ENCODE data around the gene CDHR4. TPM values are rescaled to one million over a fixed set of nuclear protein-coding genes. Genes with fewer than 3 reads are reported as not detected.

The CDHR4 gene
- total and polyA plus RNA-seq, 2 of the 8 experiments (the other 6 are each of a cell fraction or from before 2014, with no cell fraction given) = 0.50 to 0.60 TPM

GRCh38 chr3:49756036-49756435 lies 43.6 kb downstream of the CDHR4 start:
- Histone ChIP-seq H3K18ac (ENCODE audit: extremely low read depth, low read length) (no peak overlapping the region), H2BK12ac (ENCODE audit: low read depth, low read length) (no peak overlapping the region), H4K91ac (replicated peaks; ENCODE audit: insufficient read length, low read length) (no peak overlapping the region), H2BK120ac (replicated peaks; ENCODE audit: low read depth, low read length) (no peak overlapping the region), H3K56ac (replicated peaks; ENCODE audit: insufficient read length, low read depth, low read length) (no peak overlapping the region), H3K23me2 (ENCODE audit: low read depth, low read length) (no peaks in the 10 kb centered on the region), H3K27ac (ENCODE audit: low read depth, low read length) (no peak overlapping the region), H2AK5ac (ENCODE audit: low read depth, low read length) (no peak overlapping the region), H2BK15ac (ENCODE audit: low read length) (no peak overlapping the region), H3K79me1 (ENCODE audit: low read depth, low read length) (peaks cover 2% of the 10 kb centered on the region; the same call in 1 of the 2 replicates), H3K4ac (replicated peaks; ENCODE audit: insufficient read length, low read depth, low read length) (no peak overlapping the region), H4K5ac (ENCODE audit: insufficient read length, low read depth, low read length) (no peak overlapping the region), H3K9ac (replicated peaks in 1 of 4; ENCODE audit: extremely low read depth in 1 of 4, low read depth in 3 of 4, low read length in 3 of 4) (no peak overlapping the region), H3K36me3 (ENCODE audit: control insufficient read depth in 2 of 4, insufficient read depth in 4 of 4, low read length in 3 of 4) (no peaks in the 10 kb centered on the region), H3K4me2 (ENCODE audit: insufficient read depth in 1 of 2, low read depth in 2 of 2, low read length in 2 of 2) (no peak overlapping the region), H3K27me3 (replicated peaks in 1 of 4; ENCODE audit: control insufficient read depth in 3 of 4, extremely low read depth in 1 of 4, insufficient read depth in 3 of 4, low read length in 3 of 4) (no peaks in the 10 kb centered on the region), H3K4me1 (replicated peaks in 1 of 4; ENCODE audit: control insufficient read depth in 3 of 4, insufficient read depth in 4 of 4, low read length in 3 of 4) (no peaks in the 10 kb centered on the region), H4K20me1 (replicated peaks in 1 of 2; ENCODE audit: control insufficient read depth in 1 of 2, insufficient read depth in 2 of 2, low read length in 2 of 2) (peaks cover 3 to 8% of the 10 kb centered on the region in 2 experiments), H3K4me3 (ENCODE audit: extremely low read depth in 1 of 4, insufficient read depth in 2 of 4, low read depth in 3 of 4, low read length in 4 of 4) (no peak overlapping the region), H3K14ac (ENCODE audit: insufficient read length) (no peak overlapping the region), H3K79me2 (ENCODE audit: control insufficient read depth in 1 of 2, insufficient read depth in 2 of 2, low read length in 2 of 2) (peaks cover 0 to 63% of the 10 kb centered on the region in 2 experiments; a peak in 3 of 4 replicates), H2AFZ (ENCODE audit: low read length) (no peak overlapping the region), H2BK5ac (ENCODE audit: low read depth, low read length) (no peak overlapping the region), H3K23ac (ENCODE audit: insufficient read length) (no peak overlapping the region), H3K9me3 (ENCODE audit: insufficient read depth in 2 of 2, low read depth in 1 of 2, low read length in 1 of 2) (no peaks in the 10 kb centered on the region), H4K8ac (ENCODE audit: extremely low read depth, insufficient read depth, low read length) (no peak overlapping the region), H2BK20ac (ENCODE audit: low read length) (no peak overlapping the region)
- ChIA-PET POLR2A (ENCODE audit: partially characterized antibody) (no interaction called here), CTCF (ENCODE audit: partially characterized antibody) (interaction anchor here (0.9 to 1.5 kb wide), 3 partner anchors 13 to 96 kb away, joined by 4 to 5 read pairs (median 4); no protein-coding TSS in a partner anchor)
- no peak for FAIRE-seq
- WGBS, 2 experiments (ENCODE audit: extremely low coverage in 1 of 2, insufficient coverage in 1 of 2, insufficient read length in 1 of 2, insufficient replicate concordance in 2 of 2, low coverage in 1 of 2, low lambda C conversion rate in 2 of 2, missing lambda C conversion rate in 1 of 2) = 100% methylated on average over 1 of the region's 1 CpG; no CpG with 5 or more reads in 1 of the 2 experiments
- TF ChIP-seq CBX8 (IDR thresholded peaks at IDR 0.05; ENCODE audit: borderline replicate concordance, low read depth, low read length) = no peak
- TF ChIP-seq, protein P1, sequence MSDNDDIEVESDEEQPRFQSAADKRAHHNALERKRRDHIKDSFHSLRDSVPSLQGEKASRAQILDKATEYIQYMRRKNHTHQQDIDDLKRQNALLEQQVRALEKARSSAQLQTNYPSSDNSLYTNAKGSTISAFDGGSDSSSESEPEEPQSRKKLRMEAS (IDR thresholded peaks at IDR 0.05) = no peak
- no peak for DNase-seq (ENCODE audit: low read depth in 1 of 2, low spot score in 2 of 2)
